ENCODE measurements around the gene SULT1E1.

The SULT1E1 gene, protein sequence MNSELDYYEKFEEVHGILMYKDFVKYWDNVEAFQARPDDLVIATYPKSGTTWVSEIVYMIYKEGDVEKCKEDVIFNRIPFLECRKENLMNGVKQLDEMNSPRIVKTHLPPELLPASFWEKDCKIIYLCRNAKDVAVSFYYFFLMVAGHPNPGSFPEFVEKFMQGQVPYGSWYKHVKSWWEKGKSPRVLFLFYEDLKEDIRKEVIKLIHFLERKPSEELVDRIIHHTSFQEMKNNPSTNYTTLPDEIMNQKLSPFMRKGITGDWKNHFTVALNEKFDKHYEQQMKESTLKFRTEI

GRCh38 chr4:69860052-69860451 lies at the start of gene SULT1E1:
TSS of gene SULT1E1 (minus strand) at chr4:69860145. CDS start at chr4:69857644, 2,501 bp downstream.
- no peak for DNase-seq (ENCODE audit: low read depth)

GRCh38 chr4:69909195-69909594 lies 49.2 kb upstream of the SULT1E1 start:
- DNase-seq (ENCODE audit: low read depth), result no peak

DNA sequence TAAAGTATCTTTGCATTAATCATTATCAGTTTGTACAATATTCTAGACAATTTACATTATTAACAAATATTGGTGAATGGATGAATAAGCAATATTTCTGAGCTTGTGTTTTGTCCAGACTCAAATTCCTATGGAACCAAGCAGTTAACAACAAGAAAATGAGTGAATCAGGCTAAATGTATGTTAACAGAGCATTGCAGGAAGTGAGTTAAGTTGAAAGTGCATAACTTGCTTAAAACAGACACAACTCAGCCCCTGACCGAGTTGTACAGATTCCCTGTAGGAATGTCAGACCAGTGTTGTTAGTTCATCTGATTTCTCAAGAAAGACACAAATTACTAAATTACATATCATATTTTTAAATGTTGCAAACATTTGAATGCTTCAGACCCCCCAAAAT lies 47.2 kb upstream of the SULT1E1 start:
- no peak for DNase-seq (ENCODE audit: low read depth)

DNA sequence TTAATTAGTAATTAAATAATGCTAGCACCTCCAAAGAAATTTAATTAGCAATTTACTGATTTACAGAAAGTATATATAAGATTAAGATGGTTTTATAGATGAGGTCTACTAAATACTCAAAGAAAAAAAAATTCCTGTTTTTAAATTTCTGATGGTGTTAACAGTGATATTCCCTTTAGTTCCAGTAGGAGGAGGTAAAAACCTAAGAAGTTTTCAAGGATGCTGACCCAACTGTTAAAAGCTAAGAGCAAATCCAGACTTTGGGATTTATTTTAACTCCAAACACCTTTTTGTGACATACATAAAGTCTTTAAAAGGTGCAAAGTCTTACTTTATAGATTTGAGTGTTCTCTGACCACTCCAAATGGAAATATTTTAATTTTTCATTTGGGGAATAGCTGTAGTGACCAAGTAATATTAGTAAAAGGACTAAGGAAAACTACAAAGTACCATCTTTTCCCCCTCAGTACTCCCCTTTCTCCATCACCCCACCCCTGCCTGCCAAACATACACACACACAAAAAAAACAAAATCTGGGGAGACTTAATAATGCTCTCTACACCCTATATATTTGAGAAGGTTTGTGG lies 36.7 kb upstream of the SULT1E1 start:
- DNase-seq (ENCODE audit: low read depth), result no peak

- DNase-seq (ENCODE audit: low read depth), result no peak
These were observed 34.8 kb upstream of the SULT1E1 start for GRCh38 chr4:69894721-69895120.

- no peak for DNase-seq (ENCODE audit: low read depth)
These were observed 34.2 kb upstream of the SULT1E1 start for GRCh38 chr4:69894186-69894585.

DNA sequence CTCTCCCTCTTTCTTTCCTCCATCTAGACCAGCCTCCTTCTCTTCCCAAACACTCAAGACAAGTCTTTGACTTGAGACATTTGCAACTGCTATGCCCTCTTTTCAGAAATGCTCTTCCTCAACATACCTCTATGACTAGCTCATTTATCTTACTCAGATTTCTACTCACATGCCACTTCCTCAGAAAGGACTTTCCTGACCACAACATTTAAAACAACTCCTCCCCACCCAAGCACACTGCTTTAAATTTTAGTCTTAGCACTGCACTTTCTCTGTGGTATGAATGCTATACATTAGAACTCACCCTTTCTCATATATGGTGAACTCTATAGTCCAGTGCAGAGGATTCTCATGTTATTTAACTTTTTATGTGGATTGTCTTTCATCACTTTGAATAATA lies 28.4 kb upstream of the SULT1E1 start:
- no peak for DNase-seq (ENCODE audit: low read depth)

GRCh38 chr4:69882150-69882549 lies 22.2 kb upstream of the SULT1E1 start:
- DNase-seq (ENCODE audit: low read depth), result no peak

GRCh38 chr4:69881173-69881773 lies 21.3 kb upstream of the SULT1E1 start:
- peak; percentile 0 for DNase-seq (ENCODE audit: low read depth)

DNA sequence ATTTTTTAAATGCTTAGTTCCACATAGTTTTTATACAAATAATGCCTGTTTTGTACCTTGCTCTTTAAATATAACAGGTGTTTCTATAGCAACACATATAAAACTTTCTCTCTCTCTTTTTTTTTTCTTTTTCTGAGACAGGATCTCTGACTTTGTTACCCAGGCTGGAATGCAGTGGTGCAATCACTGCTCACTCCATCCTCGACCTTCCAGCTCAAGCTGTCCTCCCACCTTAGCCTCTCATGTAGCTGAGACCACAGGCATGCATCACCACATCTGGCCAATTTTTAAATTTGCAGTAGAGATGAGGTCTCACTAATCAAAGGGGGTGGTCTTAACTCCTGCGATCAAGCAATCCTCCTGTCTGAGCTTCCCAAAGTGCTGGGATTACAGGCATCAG lies 18.3 kb upstream of the SULT1E1 start:
- DNase-seq (ENCODE audit: low read depth), result no peak

- no peak for DNase-seq (ENCODE audit: low read depth)
These were observed 17.5 kb upstream of the SULT1E1 start for GRCh38 chr4:69877453-69877852.

- DNase-seq (ENCODE audit: low read depth), result no peak
These were observed 16.1 kb upstream of the SULT1E1 start for GRCh38 chr4:69876071-69876470.

DNA sequence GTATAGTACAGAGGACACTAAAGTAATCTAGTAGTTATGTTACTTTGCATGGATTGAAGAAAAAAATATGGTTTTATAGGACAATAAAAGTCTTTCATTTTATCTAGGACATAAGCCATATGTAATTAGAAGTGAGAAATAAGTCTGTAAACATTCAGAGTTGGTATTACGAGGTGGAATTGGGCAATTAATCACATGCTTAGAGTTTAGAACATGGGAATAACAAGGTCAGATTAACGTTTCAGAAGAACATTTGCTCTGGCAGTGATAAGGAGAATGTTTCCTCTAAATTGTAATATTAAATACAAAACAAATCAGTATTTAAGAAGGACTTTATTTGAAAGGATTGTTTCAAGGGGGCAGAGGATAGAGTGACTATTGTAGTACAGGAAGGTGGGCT lies 15.6 kb upstream of the SULT1E1 start:
- no peak for DNase-seq (ENCODE audit: low read depth)

DNA sequence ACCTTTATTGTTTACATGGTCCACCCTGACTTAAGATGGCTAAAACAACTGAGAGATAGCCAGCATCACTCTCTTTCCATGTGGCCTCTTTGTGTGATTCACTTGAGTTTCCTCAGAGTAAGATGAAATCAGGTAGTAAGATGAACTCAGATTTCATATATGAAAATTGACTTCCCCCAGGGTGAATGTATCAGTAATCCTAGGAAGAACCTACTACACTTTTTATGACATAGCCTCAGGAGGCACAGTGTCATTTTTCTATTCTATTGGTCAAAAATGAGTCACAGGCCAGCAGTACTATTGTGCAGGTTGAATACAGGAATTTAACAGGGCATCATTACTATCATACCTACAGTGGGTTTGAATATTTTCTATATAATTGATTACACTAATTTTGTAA lies 14.6 kb upstream of the SULT1E1 start:
- DNase-seq (ENCODE audit: low read depth), result no peak

GRCh38 chr4:69861756-69862155 lies 1.8 kb upstream of the SULT1E1 start:
- DNase-seq (ENCODE audit: low read depth), result no peak

- no peak for DNase-seq (ENCODE audit: low read depth)
These were observed 765 bp upstream of the SULT1E1 start for GRCh38 chr4:69860521-69861298.

DNA sequence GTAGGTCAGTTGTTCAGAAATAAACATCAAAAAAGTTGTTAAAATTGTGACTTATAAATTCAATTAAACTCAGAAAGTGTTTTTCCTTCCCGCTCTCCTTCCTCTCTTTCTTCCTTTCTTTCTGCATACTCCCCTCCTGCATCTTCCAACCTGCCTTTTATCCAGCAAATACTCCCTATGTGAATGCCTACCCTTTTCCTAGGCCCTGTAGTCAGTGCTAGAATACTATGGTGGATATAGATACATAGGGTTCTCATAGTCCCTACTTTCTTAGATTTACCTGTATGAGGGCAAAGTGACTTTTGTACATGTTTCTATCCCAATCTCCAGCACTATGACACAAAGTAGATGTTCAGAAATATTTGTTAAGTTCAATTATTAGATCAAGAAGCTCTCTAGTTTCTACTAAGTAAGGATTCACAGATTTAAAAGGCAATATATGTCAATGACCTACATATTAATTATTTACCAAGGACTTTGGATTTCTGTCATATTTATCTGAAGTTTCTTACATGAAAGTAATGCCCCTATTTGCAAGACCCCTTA lies 732 bp downstream of the SULT1E1 start:
- no peak for DNase-seq (ENCODE audit: low read depth)

GRCh38 chr4:69858690-69859089 lies 1.3 kb downstream of the SULT1E1 start:
- no peak for DNase-seq (ENCODE audit: low read depth)

GRCh38 chr4:69855822-69856221 lies 4.1 kb downstream of the SULT1E1 start:
- no peak for DNase-seq (ENCODE audit: low read depth)

DNA sequence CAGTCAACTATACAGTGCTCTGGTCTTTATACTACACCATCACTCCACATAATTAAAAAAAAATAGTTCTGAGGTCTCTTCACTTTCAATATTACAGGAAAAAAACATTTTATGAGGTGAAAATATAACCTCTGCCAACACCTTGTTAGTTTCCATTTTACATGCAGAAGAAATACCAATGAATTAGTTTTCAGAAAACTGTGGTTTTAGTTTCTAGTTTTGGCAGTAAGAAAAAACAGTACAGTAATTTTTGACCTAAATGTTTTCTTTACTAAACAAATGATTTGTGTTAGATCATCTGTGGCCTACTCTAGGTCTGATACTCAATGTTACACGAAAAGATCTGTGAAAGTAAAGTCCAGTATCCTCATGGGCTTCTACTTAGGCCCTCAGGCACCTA lies 10.0 kb downstream of the SULT1E1 start:
- DNase-seq (ENCODE audit: low read depth), result no peak

GRCh38 chr4:69849297-69849696 lies 10.6 kb downstream of the SULT1E1 start:
- no peak for DNase-seq (ENCODE audit: low read depth)

DNA sequence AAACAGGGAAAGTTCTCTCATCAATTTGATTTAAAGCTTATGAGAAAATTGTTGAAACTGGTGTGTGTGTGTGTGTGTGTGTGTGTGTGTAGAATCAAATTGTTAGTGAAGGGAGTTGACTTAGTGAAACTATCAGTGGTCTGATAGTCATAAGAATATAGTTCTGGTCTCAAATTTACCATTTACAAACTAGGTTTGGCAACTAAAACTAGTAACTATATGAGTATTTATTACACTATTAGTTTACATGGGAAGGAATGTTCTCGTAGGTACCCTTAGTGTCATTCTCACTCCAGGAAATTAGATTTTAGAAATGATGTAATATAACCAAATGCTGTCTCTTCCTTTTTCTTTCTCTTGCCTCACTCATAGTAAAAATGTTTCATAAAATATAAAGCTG lies 11.9 kb downstream of the SULT1E1 start:
- DNase-seq (ENCODE audit: low read depth), result no peak

DNA sequence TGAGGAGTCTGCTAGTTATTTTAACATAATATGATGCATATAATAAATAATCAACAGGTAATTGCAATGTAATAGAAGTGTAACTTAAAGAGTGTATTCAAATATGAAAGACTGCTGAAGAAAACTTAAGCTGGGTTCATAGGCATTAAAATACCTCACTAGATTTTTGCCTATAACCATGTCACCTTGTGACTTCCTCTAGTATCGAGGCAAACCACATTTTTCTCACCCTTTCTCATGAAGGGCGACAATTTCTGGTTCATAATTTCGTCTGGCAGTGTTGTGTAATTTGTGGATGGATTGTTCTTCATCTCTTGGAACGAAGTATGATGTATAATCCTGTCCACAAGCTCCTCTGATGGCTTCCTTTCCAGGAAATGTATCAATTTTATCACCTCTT lies 16.0 kb downstream of the SULT1E1 start:
- no peak for DNase-seq (ENCODE audit: low read depth)

All from stimulated activated CD8-positive, alpha-beta memory T cell treated with anti-CD3 and anti-CD28 coated beads, Interleukin-12 subunit alpha, Interleukin-12 subunit beta, amount 100 ng/mL, for 1 hour (primary cell).